ENCODE data around the gene TBC1D1. TPM values are rescaled to one million over a fixed set of nuclear protein-coding genes. Genes with fewer than 3 reads are reported as not detected.
"Not testable (repeated sequence)": the region's sequence is repeated elsewhere in the genome, so short reads cannot be mapped to it uniquely, and the experiment has no call there.

Gene TBC1D1
- total RNA-seq, 1 donor from 2014 or later: 133 TPM

GRCh38 chr4:38017609-38018008, 126.7 kb downstream of the TBC1D1 start:
- DNase-seq (ENCODE audit: low read depth): no peak
- TF ChIP-seq CTCF (IDR thresholded peaks at IDR 0.05; ENCODE audit: insufficient read depth, low read length, poor library complexity, severe bottlenecking): no peak
- H3K4me3 ChIP-seq (ENCODE audit: low read depth, low read length): no peak overlapping the region
- no peaks in the 10 kb centered on the region for H3K36me3 ChIP-seq (ENCODE audit: control insufficient read depth, insufficient read depth, low read length)
- no peaks in the 10 kb centered on the region for H3K27me3 ChIP-seq (ENCODE audit: control insufficient read depth, insufficient read depth, low read length)

DNA sequence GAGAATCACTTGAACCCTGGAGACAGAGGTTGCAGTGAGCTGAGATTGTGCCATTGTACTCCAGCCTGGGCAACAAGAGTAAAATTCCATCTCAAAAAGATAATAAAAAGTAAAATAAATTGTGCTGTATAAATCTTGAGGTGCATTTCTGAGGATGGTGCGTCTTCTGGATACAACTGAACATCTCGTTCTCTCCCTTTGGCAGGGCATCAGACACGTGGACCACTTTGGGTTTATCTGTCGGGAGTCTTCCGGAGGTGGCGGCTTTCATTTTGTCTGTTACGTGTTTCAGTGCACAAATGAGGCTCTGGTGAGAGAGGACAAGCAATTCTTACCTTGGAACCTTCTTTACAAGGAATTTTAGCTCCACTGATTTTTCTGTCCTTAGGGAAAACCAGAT, 129.5 kb downstream of the TBC1D1 start:
- no peak overlapping the region for H3K4me3 ChIP-seq (ENCODE audit: low read depth, low read length)
- no peaks in the 10 kb centered on the region for H3K27me3 ChIP-seq (ENCODE audit: control insufficient read depth, insufficient read depth, low read length)
- no peak for DNase-seq (ENCODE audit: low read depth)
- H3K36me3 ChIP-seq (ENCODE audit: control insufficient read depth, insufficient read depth, low read length): no peaks in the 10 kb centered on the region
- no peak for TF ChIP-seq CTCF (IDR thresholded peaks at IDR 0.05; ENCODE audit: insufficient read depth, low read length, poor library complexity, severe bottlenecking)

GRCh38 chr4:38020961-38021360, 130.1 kb downstream of the TBC1D1 start:
- DNase-seq (ENCODE audit: low read depth); H3K4me3 ChIP-seq (ENCODE audit: low read depth, low read length); H3K27me3 ChIP-seq (ENCODE audit: control insufficient read depth, insufficient read depth, low read length); H3K36me3 ChIP-seq (ENCODE audit: control insufficient read depth, insufficient read depth, low read length): not testable (repeated sequence)

DNA sequence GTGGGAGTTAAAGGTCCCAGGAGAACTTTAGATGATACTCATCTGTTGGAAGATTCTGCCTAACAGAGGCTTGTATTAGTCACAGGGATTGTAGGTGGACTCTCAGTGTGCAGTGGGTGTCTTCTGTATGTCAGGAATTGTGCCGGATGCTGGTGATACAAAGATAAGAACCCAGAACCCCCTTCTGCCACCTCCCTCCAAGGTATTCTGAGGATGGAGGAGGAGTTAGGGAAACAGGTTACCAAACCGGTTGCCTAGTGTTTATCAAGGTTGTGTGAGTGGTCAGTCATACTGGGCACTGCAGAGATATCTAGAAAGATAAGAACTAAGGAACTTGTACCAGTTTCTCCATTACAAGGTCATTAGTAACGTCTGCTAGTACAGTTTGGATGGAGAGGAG, 130.9 kb downstream of the TBC1D1 start:
- no peak for TF ChIP-seq CTCF (IDR thresholded peaks at IDR 0.05; ENCODE audit: insufficient read depth, low read length, poor library complexity, severe bottlenecking)
- Histone ChIP-seq H3K4me3 (ENCODE audit: low read depth, low read length) (no peak overlapping the region), H3K27me3 (ENCODE audit: control insufficient read depth, insufficient read depth, low read length) (no peaks in the 10 kb centered on the region), H3K36me3 (ENCODE audit: control insufficient read depth, insufficient read depth, low read length) (no peaks in the 10 kb centered on the region)
- no peak for DNase-seq (ENCODE audit: low read depth)

DNA sequence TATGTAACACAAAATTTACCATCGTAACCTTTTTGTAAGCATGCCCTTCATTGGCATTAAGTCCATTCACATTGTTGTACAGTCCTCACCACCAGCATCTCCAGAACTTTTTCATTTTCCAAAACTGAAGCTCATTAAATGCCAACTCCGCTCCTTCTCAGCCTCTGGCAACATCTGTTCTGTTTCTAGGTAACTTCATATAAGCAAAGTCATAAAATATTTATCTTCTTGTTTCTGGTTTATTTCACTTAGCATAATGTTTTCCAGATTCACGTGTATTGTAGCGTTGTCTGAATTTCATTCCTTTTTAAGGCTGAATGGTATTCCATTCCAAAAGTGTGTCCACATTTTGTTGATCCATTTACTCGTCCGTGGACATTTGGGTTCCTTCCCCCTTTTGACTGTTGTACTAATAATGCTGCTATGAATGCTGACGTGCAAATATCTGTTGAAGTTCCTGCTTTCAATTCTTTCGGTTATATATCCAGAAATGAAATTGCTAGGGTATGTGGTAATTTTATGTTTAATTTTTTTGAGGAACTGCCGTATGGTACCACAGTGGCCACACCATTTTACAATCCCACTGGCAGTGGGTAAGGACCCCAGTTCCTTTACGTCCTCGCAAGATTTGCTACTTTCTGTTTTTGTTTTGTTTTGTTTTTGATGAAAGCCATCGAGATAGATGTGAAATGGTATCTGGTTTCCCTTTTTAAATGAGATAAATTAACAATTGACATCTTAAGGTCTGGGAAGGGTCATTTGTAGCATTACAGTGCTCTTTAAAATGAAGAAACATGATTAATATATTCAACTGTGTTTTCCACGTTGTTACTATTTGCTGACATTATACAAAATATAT, 132.7 kb downstream of the TBC1D1 start:
- H3K27me3 ChIP-seq (ENCODE audit: control insufficient read depth, insufficient read depth, low read length): no peaks in the 10 kb centered on the region
- no peak for DNase-seq (ENCODE audit: low read depth)
- no peaks in the 10 kb centered on the region for H3K36me3 ChIP-seq (ENCODE audit: control insufficient read depth, insufficient read depth, low read length)
- no peak for TF ChIP-seq CTCF (IDR thresholded peaks at IDR 0.05; ENCODE audit: insufficient read depth, low read length, poor library complexity, severe bottlenecking)
- no peak overlapping the region for H3K4me3 ChIP-seq (ENCODE audit: low read depth, low read length)

DNA sequence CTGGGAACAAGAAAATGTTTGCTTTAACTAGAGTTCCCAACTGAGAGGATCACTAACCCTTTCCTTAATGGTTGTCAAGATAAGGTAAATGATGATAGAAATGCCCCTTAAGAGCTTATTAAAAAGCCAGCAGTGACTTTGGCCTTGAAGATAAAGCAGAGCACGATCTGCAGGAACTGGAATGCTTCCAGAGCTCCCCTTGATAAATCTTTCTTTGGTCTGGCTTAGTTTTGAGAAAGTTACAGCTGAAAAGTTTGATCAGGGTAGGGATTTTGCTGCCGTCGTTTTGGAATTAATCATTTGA, 133.3 kb downstream of the TBC1D1 start:
- H3K4me3 ChIP-seq (ENCODE audit: low read depth, low read length): no peak overlapping the region
- DNase-seq (ENCODE audit: low read depth): no peak
- no peaks in the 10 kb centered on the region for H3K36me3 ChIP-seq (ENCODE audit: control insufficient read depth, insufficient read depth, low read length)
- no peak for TF ChIP-seq CTCF (IDR thresholded peaks at IDR 0.05; ENCODE audit: insufficient read depth, low read length, poor library complexity, severe bottlenecking)
- H3K27me3 ChIP-seq (ENCODE audit: control insufficient read depth, insufficient read depth, low read length): no peaks in the 10 kb centered on the region
